SKM-1 treated with dmso at 0.1 percent for 144 hours (cell line): Measurements from ENCODE around the gene FAM32A.

ENCODE experiments used
- DNase-seq: peaks from one replicate; lab custom pipeline; 2025; ENCODE audit not compliant: unreplicated experiment; lab: John Stamatoyannopoulos, UW

Gene FAM32A

DNA sequence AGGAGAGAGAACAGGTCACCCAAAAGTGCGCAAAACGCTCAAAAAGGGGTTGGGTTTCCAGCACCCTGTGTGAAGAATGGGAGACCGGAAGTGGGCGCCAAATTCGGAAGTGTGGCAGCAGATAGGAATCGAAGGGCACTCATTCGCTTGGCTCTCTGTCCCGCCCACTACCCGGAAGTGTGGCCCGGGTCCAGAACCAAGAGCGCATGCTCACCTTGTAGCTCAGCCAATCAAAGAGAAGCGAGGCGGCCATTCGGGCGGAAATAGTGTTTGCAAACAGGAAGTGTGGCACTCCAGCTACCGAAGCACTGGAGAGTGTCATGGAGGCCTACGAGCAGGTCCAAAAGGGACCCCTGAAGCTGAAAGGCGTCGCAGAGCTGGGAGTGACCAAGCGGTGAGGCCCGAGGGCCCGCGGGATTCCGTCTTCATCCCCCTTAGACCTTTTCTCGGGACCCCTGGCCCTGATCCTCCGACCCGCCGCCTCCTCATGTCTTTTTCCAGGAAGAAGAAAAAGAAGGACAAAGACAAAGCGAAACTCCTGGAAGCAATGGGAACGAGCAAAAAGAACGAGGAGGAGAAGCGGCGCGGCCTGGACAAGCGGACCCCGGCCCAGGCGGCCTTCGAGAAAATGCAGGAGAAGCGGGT lies at the start of gene FAM32A:
FAM32A (plus strand) TSS at position 288 of the 645 bp plus-strand sequence; CDS start at position 321, 33 bp downstream.
- peak; percentile 98 for DNase-seq

DNA sequence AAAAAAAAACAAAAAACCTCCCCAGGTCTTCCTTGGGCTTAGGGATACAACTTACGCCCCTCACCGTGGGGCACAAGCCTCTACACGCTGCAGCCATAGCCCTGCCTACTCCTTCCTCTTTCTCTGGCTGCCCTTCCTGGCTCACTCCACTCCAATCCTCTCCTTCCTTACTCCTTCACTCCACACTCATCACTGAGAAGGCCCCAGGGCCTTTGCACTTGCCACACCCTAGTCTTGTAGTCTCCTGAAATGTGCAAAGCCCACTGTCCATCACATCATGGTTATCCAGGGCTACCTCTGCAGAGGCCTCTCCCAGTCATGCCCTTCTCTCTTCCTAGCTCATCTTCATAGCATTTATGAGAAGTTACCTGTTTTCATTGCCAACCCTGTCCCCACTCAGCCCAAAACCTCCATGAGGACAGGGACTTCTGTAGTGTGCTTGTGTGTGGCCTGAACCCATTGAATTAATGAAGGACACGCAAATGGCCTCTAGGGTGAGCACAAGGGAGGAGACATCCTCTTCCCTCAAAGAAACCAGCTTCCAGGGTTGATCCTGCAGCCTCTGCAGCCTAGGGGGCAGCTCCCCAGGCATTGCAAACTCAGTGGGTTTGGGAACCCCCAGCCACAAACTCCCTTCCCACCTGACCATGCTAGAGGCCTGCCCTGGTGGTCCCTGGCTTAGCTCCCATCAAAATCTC lies 49.6 kb upstream of the FAM32A start:
- no peak for DNase-seq

DNA sequence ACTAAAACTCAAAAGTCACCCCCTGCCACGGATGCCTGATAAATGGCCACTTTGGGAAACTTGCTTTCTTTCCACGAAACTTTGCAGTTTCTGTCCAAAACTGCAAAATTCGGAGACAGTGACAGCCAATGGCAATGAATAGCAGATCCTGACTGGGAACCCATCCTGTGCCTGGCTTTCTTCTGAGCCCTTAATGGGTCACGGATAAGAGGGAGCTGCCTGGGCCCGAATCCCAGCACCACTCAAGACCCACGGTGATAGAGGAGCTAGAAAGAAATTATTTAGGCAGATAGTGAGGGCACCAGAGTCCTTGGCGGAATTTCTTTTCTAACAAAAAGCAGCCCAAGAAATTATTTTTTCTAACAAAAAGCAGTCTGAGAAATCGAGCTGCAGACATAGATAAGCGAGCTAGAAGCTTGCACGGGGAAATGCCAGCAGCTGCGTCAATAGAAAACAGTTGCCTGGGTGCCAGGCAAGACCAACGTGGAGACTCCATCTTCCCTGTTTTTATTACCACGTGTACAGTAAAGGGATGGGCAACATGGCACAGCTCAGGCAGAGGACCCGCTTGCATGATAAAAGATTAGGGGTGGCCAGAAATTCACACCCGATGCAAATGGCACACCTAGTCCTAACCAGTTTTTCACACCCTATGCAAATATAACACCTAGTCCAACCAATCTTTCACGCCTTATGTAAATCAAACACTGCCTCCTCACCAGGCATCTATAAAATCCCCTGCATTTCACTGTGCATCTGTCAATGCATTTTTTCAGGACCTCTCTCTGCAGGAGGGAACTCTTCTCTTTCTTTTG lies 48.8 kb upstream of the FAM32A start:
- no peak for DNase-seq

DNA sequence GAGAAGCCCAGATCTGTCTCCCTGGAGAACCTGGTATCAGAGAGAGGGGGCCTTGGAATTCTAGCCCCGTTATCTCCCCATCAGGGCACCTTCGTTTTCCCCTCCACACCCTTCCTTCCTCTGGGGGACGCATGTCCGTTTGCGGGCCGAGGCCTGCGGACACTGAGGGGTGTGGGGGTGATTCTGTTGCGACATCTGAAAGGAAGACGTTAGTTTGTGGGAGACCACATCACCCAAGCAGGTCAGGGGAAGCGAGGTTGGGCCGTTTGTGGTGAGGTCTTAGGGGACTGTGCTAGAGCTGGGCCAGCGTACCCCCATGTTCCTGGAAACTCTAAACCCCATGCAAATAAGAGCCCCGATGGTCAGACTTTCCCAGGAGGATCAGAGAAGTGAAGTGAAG lies 45.5 kb upstream of the FAM32A start:
- DNase-seq = peak; percentile 87

DNA sequence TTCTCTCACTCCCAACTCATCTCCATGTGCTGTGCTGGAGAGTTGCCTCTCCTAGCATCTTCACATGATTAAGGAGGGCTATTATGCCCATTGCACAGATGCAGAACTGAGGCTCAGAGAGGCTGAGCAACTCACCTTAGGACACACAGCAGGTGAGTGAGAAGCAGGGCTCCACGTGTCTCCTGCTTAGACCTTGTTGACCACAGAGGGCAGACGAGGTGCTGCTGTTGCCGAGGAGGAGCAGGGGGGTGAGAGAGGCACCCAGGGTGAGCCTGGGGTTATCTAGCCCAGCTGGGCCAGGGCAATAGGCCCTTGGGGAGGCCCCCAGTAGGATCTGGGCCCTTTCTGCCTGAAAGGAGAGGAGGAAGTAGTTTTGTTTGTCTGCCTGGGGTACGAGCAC lies 44.2 kb upstream of the FAM32A start:
- peak; percentile 91 for DNase-seq

DNA sequence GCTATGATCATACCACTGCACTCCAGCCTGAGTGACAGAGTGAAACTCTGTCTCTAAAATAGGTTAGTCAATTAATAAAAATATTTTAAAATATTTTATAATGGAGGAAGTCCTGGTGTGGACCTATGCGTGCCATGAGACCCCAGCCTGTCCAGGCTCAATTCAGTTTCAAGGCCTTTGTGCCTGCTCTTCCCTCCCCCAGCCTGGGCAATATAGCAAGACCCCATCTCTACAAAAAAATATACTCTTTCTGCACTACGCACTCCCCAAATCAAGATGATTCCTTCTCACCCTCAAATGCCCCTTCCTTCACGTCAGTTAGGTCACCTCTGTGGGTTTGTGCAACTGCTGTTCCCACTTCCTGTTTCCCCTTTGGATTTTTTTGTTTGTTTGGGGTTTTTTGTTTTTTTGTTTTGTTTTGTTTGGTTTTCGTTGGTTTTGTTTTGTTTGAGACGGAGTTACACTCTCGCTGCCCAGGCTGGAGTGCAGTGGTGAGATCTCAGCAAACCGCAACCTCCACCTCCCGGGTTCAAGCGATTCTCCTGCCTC lies 43.1 kb upstream of the FAM32A start:
- no peak for DNase-seq

DNA sequence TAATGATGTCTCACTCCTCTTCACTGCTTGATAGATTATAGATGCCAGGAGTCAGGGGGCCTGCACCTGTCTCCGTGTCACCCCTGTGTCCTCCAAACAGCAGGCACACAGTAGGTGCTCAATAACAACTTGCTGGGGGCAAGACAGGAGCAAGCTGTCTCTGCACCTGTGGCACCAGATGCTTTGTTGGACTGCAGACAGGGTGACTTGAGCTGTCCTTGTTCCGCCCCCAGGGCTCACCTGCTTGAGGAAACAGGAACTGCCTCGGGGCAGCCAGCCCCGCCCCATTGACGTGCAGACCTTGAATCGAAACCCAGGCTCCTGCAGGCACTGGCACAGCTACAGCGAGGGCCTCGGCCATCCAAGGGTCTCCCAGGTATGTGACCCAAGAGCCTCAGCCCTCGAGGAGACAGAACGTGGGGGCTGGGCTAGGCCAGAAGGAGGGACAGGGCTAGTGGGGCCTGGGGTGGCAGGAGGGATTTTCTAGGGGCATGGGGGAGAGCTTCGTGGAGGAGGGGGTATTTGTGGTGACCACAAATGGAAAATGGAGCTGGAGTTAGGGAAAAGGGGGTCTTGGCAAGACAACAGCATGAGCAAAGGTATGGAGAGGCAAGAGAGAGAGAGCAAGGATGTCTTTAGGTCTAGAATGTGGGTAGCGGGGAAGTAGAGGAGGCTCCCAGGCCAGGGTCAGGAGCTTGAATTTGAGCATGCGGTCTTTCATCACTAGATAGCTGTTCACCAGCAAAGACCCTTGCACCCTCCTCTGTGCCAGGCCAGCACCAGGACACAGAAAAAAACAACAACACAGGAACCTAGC lies 41.6 kb upstream of the FAM32A start, which contains the start of gene HSH2D:
HSH2D (plus strand) TSS at position 287 of the 817 bp plus-strand sequence. CDS start 5,066 bp downstream, outside the sequence.
- peak; percentile 59 for DNase-seq

DNA sequence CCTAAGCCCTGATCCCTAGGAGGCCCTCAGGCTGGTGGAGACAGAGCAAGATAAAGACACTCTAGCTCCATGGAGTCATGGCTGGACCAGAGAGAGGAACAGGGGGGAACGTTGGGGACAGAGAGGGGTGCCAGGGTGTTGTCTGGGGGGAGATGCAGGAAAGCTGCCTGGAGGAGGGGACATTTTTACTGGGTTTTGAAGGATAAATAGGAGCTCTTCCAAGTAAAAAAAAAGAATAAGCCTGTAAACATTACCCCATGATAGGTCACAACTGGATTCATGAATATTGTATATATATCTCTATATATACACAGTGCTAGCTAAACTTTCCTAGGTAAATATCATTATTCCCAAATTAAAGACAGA lies 41.0 kb upstream of the FAM32A start:
- DNase-seq = no peak

DNA sequence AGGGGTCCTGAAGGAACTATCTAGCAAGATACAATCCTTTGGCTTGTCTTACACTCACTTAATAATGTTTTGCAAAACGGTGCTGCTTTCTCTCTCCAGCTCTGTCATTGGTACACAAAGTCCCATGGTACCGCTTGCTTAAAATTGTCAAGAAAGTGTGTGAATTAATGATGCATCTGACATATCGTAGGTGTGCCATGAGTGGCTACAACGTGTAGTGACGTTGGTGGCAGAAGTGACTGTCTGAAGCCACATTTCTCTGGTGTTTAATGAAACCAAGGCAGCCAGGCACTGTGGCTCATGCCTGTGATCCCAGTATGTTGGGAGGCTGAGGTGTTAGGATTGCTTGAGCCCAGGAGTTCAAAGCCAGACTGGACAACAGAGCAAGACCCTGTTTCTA lies 39.1 kb upstream of the FAM32A start:
- no peak for DNase-seq

DNA sequence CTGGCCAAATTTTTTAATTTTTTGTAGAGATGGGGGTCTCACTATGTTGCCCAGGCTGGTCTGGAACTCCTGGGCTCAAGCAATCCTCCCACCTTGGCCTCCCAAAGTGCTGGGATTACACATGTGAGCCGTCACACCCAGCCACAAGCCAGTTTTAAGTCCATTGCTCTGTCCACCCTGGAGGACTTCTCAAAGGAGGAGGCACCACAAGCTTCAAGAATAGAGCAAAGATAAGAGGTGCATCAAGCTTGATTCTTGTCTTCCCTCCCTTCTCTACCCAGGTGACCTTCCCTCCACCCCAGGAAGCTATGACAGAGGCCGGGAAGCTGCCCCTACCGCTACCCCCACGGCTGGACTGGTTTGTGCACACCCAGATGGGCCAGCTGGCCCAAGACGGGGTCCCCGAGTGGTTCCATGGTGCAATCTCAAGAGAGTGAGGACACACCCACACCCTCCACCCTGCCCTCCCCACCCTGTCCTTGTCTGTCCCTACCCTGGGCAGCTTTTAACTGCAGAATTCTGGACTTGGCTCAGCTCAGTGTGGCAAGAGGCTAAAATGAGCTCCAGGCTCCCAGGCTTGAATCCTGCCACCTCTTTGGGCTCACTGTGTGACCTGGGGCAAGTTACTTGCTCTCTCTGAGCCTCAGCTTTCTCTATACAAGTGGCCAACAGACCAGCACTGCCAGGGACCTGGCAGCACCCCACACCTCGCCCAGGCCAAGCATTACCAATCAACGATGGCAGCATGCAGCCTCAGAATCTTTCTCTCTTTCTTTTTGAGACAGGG lies 36.6 kb upstream of the FAM32A start:
- DNase-seq = no peak

DNA sequence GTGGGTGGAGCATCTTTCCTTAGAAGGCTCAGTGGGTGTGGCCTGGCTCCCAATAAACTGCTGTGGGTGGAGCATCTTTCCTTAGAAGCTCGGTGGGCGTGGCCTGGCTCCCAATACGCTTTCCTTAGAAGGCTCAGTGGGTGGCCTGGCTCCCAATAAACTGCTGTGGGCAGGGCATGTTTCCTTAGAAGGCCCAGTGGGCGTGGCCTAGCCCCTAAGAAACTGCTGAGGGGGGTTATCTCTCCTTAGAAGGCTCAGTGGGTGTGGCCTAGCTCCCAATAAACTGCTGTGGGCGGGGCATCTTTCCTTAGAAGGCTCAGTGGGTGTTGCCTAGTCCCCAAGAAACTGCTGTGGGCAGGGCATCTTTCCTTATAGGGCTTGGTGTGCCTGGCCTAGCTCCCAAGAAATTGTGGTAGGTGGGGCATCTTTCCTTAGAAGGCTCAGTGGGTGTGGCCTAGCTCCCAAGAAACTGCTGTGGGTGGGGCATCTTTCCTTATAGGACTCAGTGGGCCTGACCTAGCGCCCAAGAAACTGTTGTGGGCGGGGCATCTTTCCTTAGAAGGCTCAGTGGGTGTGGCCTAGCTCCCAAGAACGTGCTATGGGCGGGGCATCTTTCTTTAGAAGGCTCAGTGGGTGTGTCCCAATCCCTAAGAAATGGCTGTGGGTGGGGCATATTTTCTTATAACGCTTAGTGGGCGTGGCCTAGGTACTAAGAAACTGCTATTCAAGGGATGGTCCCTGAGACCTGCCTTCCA lies 31.5 kb upstream of the FAM32A start:
- no peak for DNase-seq

DNA sequence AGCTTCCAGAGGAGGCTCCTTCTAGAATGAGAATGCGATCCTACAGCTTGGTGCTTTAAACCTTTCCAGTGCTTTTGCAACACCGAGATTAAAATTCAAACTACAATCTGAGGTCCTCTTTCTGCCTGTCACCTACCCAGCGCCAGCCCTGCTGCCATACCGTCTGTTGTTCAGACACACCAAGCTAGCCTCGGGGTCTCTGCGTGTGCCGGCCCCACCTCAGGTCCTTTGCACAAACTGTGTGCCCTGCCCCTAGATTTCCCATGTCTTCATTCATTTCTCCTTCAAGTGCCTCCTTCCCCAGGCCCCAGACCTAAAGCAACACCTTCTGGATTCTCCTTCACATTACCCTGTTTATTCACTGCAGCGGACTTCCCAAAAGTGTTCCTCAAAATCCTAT lies 30.7 kb upstream of the FAM32A start:
- no peak for DNase-seq

DNA sequence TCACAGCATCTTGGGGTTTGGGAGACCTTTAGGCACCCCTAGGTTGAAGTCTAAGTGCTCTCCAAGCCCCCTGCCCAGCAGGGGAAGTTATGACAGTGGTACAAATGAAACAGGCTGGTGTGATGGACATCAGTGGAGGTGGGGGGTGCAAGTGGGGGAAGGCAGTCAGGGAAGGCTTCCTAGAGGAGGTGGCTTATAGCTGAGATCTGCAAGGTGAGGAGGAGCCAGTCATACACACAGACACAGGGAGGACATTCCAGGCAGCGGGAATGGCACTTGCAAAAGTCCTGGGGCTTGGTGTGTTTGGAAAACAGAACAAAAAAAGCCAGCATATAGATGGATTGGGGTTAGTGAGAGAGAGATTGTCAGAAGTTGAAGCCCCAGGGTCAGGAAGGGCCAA lies 30.1 kb upstream of the FAM32A start:
- DNase-seq = no peak

DNA sequence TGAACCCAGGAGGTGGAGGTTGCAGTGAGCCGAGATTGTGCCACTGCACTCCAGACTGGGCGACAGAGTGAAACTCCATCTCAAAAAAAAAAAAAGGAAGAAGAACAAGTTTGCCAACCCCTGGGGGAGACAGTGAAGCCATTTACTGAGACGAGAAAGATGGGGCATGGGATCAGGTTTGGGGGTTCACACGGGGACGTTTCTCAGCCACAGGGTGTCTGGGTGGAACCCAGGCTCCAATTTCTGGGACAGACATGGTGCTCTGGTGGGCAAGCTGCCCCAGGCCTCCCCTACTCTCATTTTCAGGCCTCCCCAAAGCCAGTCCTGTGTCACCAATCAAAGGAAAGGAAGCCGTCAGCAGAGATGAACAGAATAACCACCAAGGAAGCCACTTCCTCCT lies 28.3 kb upstream of the FAM32A start:
- DNase-seq = no peak

DNA sequence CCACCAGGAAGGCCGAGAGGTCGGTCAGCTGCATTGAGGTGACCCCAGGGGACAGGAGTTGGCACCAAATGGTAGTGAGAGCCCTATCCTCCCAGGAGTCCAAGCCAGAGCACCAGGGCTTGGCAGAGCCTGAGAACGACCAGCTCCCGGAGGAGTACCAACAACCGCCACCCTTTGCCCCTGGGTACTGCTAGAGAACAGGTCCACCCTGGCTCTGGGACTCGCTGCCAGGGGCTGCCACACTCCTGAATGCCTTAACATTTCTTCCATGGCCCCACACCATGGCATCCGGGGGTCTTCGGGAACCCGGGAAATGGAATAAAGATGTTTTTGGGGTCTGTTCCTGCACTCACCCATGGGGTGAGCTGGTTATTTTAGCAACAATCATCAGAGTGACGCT lies 27.6 kb upstream of the FAM32A start:
- no peak for DNase-seq

DNA sequence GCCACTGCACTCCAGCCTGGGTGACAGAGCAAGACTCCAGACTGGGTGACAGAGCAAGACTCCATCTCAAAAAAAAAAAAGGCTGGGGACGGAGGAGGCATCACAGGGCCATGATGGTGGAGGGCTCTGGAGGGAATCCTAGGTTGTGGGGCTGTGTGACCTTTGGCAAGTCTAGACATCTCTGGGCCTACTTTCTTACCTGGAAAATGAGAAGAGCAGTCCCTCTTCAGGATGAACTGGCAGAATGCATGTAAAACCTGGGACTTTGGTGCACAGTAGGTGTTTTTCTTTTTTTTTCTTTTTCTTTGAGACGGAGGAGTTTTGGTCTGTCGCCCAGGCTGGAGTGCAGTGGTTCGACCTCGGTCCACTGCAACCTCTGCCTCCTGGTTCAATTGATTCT lies 25.6 kb upstream of the FAM32A start:
- DNase-seq = no peak

DNA sequence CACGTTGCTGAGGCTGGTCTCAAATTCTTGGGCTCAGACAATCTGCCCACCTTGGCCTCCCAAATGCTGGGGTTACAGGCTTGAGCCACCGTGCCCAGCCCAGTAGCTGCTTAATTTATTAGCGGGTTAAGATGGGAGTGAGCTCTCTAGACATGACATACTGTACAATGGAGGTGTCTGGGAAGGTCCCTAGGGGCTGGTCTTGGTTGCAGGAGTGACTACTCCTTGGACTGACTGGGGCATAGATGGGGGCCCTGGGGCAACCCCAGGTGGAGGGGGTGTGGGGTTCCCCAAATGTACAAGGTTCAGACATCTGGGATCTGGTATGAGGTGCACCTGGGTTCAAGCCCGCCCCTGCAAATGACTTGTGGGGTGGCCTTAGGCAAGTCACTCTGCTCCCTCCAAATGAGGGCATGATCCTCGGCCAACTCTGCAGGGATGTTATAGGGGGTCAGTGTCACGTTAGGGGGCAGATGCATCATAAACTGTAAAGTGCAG lies 24.7 kb upstream of the FAM32A start:
- no peak for DNase-seq

DNA sequence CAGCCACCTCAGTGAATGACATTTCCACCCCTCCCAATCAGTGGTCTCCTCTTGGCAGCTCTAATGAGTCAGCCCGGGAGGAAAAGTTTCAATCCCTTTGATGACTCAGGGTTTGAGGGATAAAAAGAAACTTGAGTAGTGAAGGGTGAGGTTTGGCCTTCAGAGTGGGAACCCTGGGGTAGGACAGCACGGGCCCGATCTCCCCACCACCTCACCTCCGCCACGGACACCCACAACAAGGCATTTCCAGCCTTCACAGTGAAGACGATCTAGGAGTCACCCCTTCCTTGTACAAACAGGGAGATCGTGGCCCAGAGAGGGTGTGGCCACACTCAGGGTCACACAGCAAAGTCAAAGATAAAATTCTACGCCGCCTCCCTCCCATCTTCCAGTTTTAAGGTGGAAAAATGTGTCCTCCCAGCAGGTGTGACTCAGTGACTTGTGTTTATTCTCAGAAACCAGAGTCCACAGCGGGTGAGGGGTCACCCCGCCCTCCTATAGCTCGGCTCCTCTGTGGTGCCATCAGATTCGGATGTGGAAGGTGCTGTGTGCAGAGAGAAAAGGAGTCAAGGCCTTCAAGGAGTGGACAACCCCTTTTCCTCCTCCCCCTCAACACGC lies 24.2 kb upstream of the FAM32A start:
- DNase-seq = no peak

DNA sequence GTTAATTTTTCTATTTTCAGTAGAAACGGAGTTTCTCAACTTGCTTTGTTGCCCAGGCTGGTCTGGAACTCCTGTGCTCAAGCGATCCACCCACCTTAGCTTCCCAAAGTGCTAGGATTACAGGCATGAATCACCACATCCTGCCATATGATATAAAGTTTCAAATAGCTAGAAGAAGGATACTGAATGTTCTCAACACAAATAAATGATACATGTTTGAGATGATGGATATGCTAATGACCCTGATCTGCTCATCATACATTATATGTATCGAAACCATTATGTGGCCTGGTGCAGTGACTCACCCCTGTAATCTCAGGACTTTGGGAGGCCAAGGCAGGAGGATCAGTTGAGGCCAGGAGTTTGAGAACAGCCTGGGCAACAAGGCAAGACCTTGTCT lies 23.4 kb upstream of the FAM32A start:
- no peak for DNase-seq
